A549 (cell line): ENCODE results near the gene TSNAXIP1. TPM values are rescaled to one million over a fixed set of nuclear protein-coding genes. Genes with fewer than 3 reads are reported as not detected.

Experiments used
- ATAC-seq, 2 experiments: fragments of 200-7000 bp in 1 of 2; fragments of >200 bp in 1 of 2; cut with Nextera tagmentation in 1 of 2; cut with Tn5 transposase in 1 of 2; 3 replicates each; pipeline versions ENCODE4 v1.8.0 to v1.9.1; 2018 to 2020; ENCODE audit warnings: mild to moderate bottlenecking in 1 of 2, moderate library complexity in 1 of 2
- CTCF ChIA-PET: fragments of 300-600 bp; sonication (Branson Sonifier 250); formaldehyde crosslinking; extraction: SDS; loops from one replicate; lab custom pipeline; 2021; ENCODE audit warnings: antibody characterized with exemption, inconsistent platforms; lab: Yijun Ruan, JAX
- POLR2A ChIA-PET: fragments of 350-600 bp; formaldehyde crosslinking; extraction: SDS; loops from one replicate; lab custom pipeline; 2021; ENCODE audit warnings: antibody characterized with exemption, inconsistent platforms; lab: Yijun Ruan, JAX
- DNase-seq, 2 experiments: peaks; one replicate each; pipeline versions ENCODE4 v3.0.0 to v3.0.0-alpha.2; 2011 to 2016; ENCODE audit warnings: low read depth in 1 of 2, low spot score in 1 of 2
- FAIRE-seq: peaks from 2 replicates; lab custom pipeline; 2011; peaks lifted over from hg19 to GRCh38; lab: Jason Lieb, UNC
- H3K27ac ChIP-seq, 2 experiments: fragments of >200 bp; sonication (Bioruptor Twin); formaldehyde crosslinking; 3 replicates each; pipeline ENCODE4 v1.5.1; 2016 to 2017
- H3K4me1 ChIP-seq: fragments of >200 bp; sonication (Bioruptor Twin); formaldehyde crosslinking; 3 replicates; pipeline ENCODE4 v1.6.1; 2016
- H3K4me2 ChIP-seq: fragments of >200 bp; sonication (Bioruptor Twin); formaldehyde crosslinking; 3 replicates; pipeline ENCODE4 v1.6.1; 2016
- H3K4me3 ChIP-seq: fragments of >200 bp; sonication (Bioruptor Twin); formaldehyde crosslinking; 3 replicates; pipeline ENCODE4 v1.5.1; 2016
- H3K9me3 ChIP-seq: fragments of >200 bp; sonication (Bioruptor Twin); formaldehyde crosslinking; 3 replicates; pipeline ENCODE4 v1.6.1; 2016
- CBX2 ChIP-seq: fragments of 200-600 bp; sonication (generic); IDR thresholded peaks from 2 replicates; pipeline ENCODE4 v1.6.1; 2016; ENCODE audit warnings: low read depth, mild to moderate bottlenecking, borderline replicate concordance
- CBX8 ChIP-seq: fragments of 200-600 bp; sonication (generic); IDR thresholded peaks from 2 replicates; pipeline ENCODE4 v1.6.1; 2016
- CHD2 ChIP-seq: fragments of 150-350 bp; IDR thresholded peaks from 2 replicates; pipeline ENCODE4 v1.6.1; 2014; ENCODE audit warnings: low read length; ENCODE audit not compliant: partially characterized antibody
- CHD4 ChIP-seq: fragments of 200-600 bp; sonication (generic); IDR thresholded peaks from 2 replicates; pipeline ENCODE4 v1.6.1; 2016; ENCODE audit warnings: antibody characterized with exemption, mild to moderate bottlenecking, borderline replicate concordance
- EHF ChIP-seq: fragments of 250-450 bp; sonication (Bioruptor Pico); IDR thresholded peaks from 2 replicates; pipeline ENCODE4 v1.5.0; 2020; ENCODE audit warnings: mild to moderate bottlenecking
- ESRRA ChIP-seq: fragments of 150-350 bp; IDR thresholded peaks from 2 replicates; pipeline ENCODE4 v1.6.1; 2014; ENCODE audit warnings: mild to moderate bottlenecking, low read length, borderline replicate concordance
- FOSL2 ChIP-seq, 2 experiments: fragments of 450-650 bp in 1 of 2; fragments of >200 bp in 1 of 2; sonication (Bioruptor Twin) in 1 of 2; formaldehyde crosslinking; IDR thresholded peaks; 2 replicates each; pipeline versions ENCODE4 v1.5.0 to v1.6.1; 2016 to 2020; ENCODE audit warnings: mild to moderate bottlenecking in 1 of 2, moderate library complexity in 1 of 2
- FOXS1 ChIP-seq: fragments of 250-450 bp; sonication (Bioruptor Pico); IDR thresholded peaks from 2 replicates; pipeline ENCODE4 v1.5.0; 2020; ENCODE audit warnings: mild to moderate bottlenecking, moderate library complexity
- HDAC2 ChIP-seq: fragments of 200-600 bp; sonication (generic); IDR thresholded peaks from 2 replicates; pipeline ENCODE4 v1.6.1; 2016
- HOXA7 ChIP-seq: fragments of 250-450 bp; sonication (Bioruptor Pico); IDR thresholded peaks from 2 replicates; pipeline ENCODE4 v1.5.0; 2020; ENCODE audit warnings: mild to moderate bottlenecking, moderate library complexity
- HOXB5 ChIP-seq: fragments of 250-450 bp; sonication (Bioruptor Pico); IDR thresholded peaks from 2 replicates; pipeline ENCODE4 v1.5.0; 2020; ENCODE audit warnings: mild to moderate bottlenecking, moderate library complexity
- JUN ChIP-seq, 2 experiments: fragments of >200 bp; sonication (Bioruptor Twin); formaldehyde crosslinking; IDR thresholded peaks; 2 replicates in 1 of 2; 3 replicates in 1 of 2; pipeline ENCODE4 v1.6.1; 2016 to 2017
- JUNB ChIP-seq: fragments of >200 bp; sonication (Bioruptor Twin); formaldehyde crosslinking; IDR thresholded peaks from 2 replicates; pipeline ENCODE4 v1.6.1; 2016
- MAFK ChIP-seq: fragments of 450-650 bp; IDR thresholded peaks from 2 replicates; pipeline ENCODE4 v1.6.1; 2014; ENCODE audit not compliant: partially characterized antibody
- MYC ChIP-seq: IDR thresholded peaks from 2 replicates; pipeline ENCODE4 v1.6.1; 2012; ENCODE audit warnings: mild to moderate bottlenecking, inconsistent platforms, low read length, improper control_type of control experiment, borderline replicate concordance
- NFE2L2 ChIP-seq: fragments of 150-350 bp; conservative IDR thresholded peaks from 2 replicates; pipeline ENCODE4 v1.6.1; 2014; ENCODE audit warnings: low read length
- NPAS2 ChIP-seq: fragments of 250-450 bp; sonication (Bioruptor Pico); IDR thresholded peaks from 2 replicates; pipeline ENCODE4 v1.8.0; 2022; ENCODE audit warnings: mild to moderate bottlenecking, moderate library complexity, borderline replicate concordance
- NR3C1 ChIP-seq: fragments of >200 bp; sonication (Bioruptor Twin); formaldehyde crosslinking; IDR thresholded peaks from 3 replicates; pipeline ENCODE4 v1.6.1; 2017
- PHF8 ChIP-seq: fragments of 200-600 bp; sonication (generic); IDR thresholded peaks from 2 replicates; pipeline ENCODE4 v1.6.1; 2016; ENCODE audit warnings: low read depth, mild to moderate bottlenecking, antibody characterized with exemption, moderate library complexity, borderline replicate concordance
- RARB ChIP-seq: fragments of 250-450 bp; sonication (Bioruptor Pico); IDR thresholded peaks from 2 replicates; pipeline ENCODE4 v1.8.0; 2021; ENCODE audit warnings: mild to moderate bottlenecking, moderate library complexity
- RCOR1 ChIP-seq: fragments of 150-350 bp; IDR thresholded peaks from 2 replicates; pipeline ENCODE4 v1.6.1; 2014; ENCODE audit warnings: antibody characterized with exemption, low read length, low read depth
- RFX5 ChIP-seq: fragments of 450-650 bp; IDR thresholded peaks from 2 replicates; pipeline ENCODE4 v1.7.1; 2014; ENCODE audit warnings: antibody characterized with exemption, mild to moderate bottlenecking, moderate library complexity
- RNF2 ChIP-seq: fragments of 200-600 bp; sonication (generic); IDR thresholded peaks from 2 replicates; pipeline ENCODE4 v1.6.1; 2016; ENCODE audit warnings: low read depth, mild to moderate bottlenecking, antibody characterized with exemption, moderate library complexity, borderline replicate concordance
- SREBF2 ChIP-seq: fragments of 450-650 bp; IDR thresholded peaks from 2 replicates; pipeline ENCODE4 v1.6.1; 2014; ENCODE audit warnings: mild to moderate bottlenecking, moderate library complexity
- ZFP36 ChIP-seq: fragments of 450-650 bp; IDR thresholded peaks from 2 replicates; pipeline ENCODE4 v1.6.1; 2014; ENCODE audit warnings: borderline replicate concordance; ENCODE audit not compliant: partially characterized antibody
- ZNF302 ChIP-seq: fragments of 250-450 bp; sonication (Bioruptor Pico); IDR thresholded peaks from 2 replicates; pipeline ENCODE4 v1.9.0; 2021; ENCODE audit warnings: inconsistent platforms, mild to moderate bottlenecking, moderate library complexity
- WGBS: methylation state at CpG from one replicate; pipeline ENCODE4 v1.1.6; 2017; ENCODE audit errors: missing lambda C conversion rate; 5-methylcytosine and 5-hydroxymethylcytosine counted together
- polyA plus RNA-seq, 4 experiments: library from polyadenylated mRNA; depleted of rRNA in 3 of 4; stranded (reverse); fragments of >200 nt; fragmentation: RNase III in 1 of 4; extraction: RNeasy Plus Mini Kit Qiagen cat#74134 plus additional on column Dnase treatment in 1 of 4; gene quantifications; 2 replicates in 3 of 4; 3 replicates in 1 of 4; pipeline ENCODE4 v1.2.3, GENCODE V29; 2011 to 2017
- TF ChIP-seq, protein P1 (sequence below): fragments of 250-450 bp; sonication (Bioruptor Pico); IDR thresholded peaks from 2 replicates; pipeline ENCODE4 v1.5.0; 2021; ENCODE audit warnings: mild to moderate bottlenecking, moderate library complexity, borderline replicate concordance
- TF ChIP-seq, protein P2 (sequence below): fragments of >200 bp; sonication (Bioruptor Twin); formaldehyde crosslinking; IDR thresholded peaks from 3 replicates; pipeline ENCODE4 v1.6.1; 2016
- TF ChIP-seq, protein P3 (sequence below): fragments of 250-450 bp; sonication (Bioruptor Pico); IDR thresholded peaks from 2 replicates; pipeline ENCODE4 v1.5.0; 2020; ENCODE audit warnings: low read depth, mild to moderate bottlenecking, moderate library complexity
- TF ChIP-seq, protein P4 (sequence below): fragments of 450-650 bp; IDR thresholded peaks from 2 replicates; pipeline ENCODE4 v1.6.1; 2014; ENCODE audit warnings: antibody characterized with exemption

TSNAXIP1 gene
- polyA plus RNA-seq, 2 of the 4 experiments (the other 2 are of a cell fraction), result 0.68 to 1.1 TPM

DNA sequence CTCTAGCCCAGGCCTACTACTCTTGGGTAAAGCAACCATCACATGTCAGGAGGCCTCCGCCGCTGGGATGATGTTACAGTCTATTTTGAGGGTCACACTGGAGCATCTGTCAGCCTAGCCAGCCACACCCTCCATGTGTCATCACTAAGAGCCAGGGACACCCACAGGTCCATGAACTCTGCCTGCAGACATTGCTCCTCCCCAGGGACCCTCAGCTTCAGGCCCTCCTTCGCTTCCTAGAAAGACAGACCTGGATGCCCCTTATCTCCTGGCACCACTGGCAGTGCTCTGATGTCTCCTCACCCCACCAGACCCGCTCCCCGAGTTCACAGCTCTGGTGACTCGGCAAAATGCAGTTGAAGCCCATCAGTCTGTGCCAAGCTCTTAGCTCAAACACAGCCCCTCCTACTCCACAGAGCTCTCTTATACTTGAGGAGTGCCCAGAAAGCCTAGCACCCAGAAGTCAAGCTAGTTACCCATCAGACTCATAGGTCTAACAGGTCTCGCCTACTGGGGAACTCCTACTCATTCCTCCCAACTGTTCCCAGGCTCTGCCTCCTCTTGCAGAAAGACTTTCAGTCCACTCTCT lies 6.3 kb upstream of the TSNAXIP1 start (continued):
- TF ChIP-seq CHD2 (no peak), FOXS1 (CRISPR knock-in tag) (no peak), RCOR1 (no peak), ESRRA (no peak)

DNA sequence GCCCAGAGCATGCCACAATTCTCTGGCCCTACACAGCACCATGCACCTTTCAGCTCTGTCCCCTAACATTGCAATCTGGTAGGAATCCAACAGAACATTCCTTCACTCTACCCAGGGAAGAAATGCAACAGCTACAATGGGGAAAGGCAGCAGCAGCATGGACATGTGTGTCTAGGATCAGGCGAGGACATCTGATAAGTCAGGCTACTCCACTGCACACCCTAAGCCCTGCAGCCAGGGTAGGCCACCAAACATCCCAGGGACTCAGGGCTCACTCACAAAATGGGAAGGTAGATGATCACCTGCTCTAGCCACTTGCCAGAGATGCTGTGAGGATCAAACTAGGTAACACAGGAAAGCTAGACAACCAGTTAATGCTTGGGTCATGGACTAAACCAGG lies 5.4 kb upstream of the TSNAXIP1 start:
- FAIRE-seq (no peak), ATAC-seq (no peak), DNase-seq (no peak)
- Histone ChIP-seq H3K9me3 (no peaks in the 10 kb centered on the region), H3K4me1 (peaks cover 14% of the 10 kb centered on the region), H3K27ac (no peak overlapping the region), H3K4me2 (no peak overlapping the region), H3K4me3 (no peak overlapping the region)
- CTCF ChIA-PET, result interaction anchor here (0.8 to 5.5 kb wide), 5 partner anchors 15 to 137 kb away, joined by 3 to 45 read pairs (median 4); no protein-coding TSS in a partner anchor
- POLR2A ChIA-PET, result no interaction called here
- TF ChIP-seq NPAS2 (CRISPR knock-in tag) (no peak), NR3C1 (no peak), HOXA7 (no peak), CBX2 (no peak), JUN (IDR thresholded peaks at IDR 0.05) (no peak), HDAC2 (no peak), RFX5 (no peak), SREBF2 (no peak), ZFP36 (no peak), JUNB (no peak), ZNF302 (no peak), EHF (CRISPR knock-in tag) (no peak), RARB (CRISPR knock-in tag) (no peak), MYC (no peak), HOXB5 (CRISPR knock-in tag) (no peak), PHF8 (no peak), CHD4 (no peak), NFE2L2 (no peak)
- TF ChIP-seq, protein P1, sequence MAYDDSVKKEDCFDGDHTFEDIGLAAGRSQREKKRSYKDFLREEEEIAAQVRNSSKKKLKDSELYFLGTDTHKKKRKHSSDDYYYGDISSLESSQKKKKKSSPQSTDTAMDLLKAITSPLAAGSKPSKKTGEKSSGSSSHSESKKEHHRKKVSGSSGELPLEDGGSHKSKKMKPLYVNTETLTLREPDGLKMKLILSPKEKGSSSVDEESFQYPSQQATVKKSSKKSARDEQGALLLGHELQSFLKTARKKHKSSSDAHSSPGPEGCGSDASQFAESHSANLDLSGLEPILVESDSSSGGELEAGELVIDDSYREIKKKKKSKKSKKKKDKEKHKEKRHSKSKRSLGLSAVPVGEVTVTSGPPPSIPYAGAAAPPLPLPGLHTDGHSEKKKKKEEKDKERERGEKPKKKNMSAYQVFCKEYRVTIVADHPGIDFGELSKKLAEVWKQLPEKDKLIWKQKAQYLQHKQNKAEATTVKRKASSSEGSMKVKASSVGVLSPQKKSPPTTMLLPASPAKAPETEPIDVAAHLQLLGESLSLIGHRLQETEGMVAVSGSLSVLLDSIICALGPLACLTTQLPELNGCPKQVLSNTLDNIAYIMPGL (CRISPR knock-in tag), result no peak
- TF ChIP-seq, protein P2, sequence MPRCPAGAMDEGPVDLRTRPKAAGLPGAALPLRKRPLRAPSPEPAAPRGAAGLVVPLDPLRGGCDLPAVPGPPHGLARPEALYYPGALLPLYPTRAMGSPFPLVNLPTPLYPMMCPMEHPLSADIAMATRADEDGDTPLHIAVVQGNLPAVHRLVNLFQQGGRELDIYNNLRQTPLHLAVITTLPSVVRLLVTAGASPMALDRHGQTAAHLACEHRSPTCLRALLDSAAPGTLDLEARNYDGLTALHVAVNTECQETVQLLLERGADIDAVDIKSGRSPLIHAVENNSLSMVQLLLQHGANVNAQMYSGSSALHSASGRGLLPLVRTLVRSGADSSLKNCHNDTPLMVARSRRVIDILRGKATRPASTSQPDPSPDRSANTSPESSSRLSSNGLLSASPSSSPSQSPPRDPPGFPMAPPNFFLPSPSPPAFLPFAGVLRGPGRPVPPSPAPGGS, result no peak
- WGBS, result 100% methylated on average over 1 of the region's 1 CpG

DNA sequence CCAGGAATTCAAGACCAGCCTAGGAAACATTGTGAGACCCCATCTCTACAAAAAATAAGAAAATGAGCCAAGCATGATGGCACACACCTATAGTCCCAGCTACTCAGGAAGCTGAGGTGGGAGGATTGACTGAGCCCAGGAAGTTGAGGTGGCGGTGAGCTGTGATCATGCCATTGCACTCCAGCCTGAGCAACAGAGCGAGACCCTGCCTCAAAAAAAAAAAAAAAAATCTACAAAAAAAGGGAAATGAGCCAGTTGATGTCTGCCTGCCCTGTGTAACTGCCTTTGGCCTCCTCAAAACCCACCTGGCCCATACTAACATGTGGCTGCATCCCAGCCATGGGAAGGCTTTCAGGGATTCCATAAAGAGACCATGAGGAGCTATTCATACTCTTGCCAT lies 4.8 kb upstream of the TSNAXIP1 start:
- H3K4me3 ChIP-seq, result no peak overlapping the region
- 96% methylated on average over 2 of the region's 2 CpGs for WGBS
- H3K4me2 ChIP-seq, result no peak overlapping the region
- ATAC-seq (no peak), FAIRE-seq (no peak), DNase-seq (no peak)
- peaks cover 14% of the 10 kb centered on the region for H3K4me1 ChIP-seq
- ChIA-PET POLR2A (no interaction called here), CTCF (interaction anchor here (0.9 to 5.5 kb wide), 5 partner anchors 14 to 129 kb away, joined by 3 to 45 read pairs (median 4); partner anchors contain the start of gene GFOD2)
- no peaks in the 10 kb centered on the region for H3K9me3 ChIP-seq
- no peak overlapping the region for H3K27ac ChIP-seq
- TF ChIP-seq MAFK (no peak), CBX8 (no peak), HOXA7 (no peak), FOSL2 (IDR thresholded peaks at IDR 0.05) (no peak), FOSL2 (CRISPR knock-in tag; IDR thresholded peaks at IDR 0.05) (no peak), NPAS2 (CRISPR knock-in tag) (no peak), PHF8 (no peak), RNF2 (no peak)
- TF ChIP-seq, protein P3, sequence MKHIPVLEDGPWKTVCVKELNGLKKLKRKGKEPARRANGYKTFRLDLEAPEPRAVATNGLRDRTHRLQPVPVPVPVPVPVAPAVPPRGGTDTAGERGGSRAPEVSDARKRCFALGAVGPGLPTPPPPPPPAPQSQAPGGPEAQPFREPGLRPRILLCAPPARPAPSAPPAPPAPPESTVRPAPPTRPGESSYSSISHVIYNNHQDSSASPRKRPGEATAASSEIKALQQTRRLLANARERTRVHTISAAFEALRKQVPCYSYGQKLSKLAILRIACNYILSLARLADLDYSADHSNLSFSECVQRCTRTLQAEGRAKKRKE (CRISPR knock-in tag), result no peak
- TF ChIP-seq, protein P4, sequence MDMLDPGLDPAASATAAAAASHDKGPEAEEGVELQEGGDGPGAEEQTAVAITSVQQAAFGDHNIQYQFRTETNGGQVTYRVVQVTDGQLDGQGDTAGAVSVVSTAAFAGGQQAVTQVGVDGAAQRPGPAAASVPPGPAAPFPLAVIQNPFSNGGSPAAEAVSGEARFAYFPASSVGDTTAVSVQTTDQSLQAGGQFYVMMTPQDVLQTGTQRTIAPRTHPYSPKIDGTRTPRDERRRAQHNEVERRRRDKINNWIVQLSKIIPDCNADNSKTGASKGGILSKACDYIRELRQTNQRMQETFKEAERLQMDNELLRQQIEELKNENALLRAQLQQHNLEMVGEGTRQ, result no peak
